ENCODE measurements around the gene OR2T3.
"Not testable (repeated sequence)": the region's sequence is repeated elsewhere in the genome, so short reads cannot be mapped to it uniquely, and the experiment has no call there.

OR2T3 gene

DNA sequence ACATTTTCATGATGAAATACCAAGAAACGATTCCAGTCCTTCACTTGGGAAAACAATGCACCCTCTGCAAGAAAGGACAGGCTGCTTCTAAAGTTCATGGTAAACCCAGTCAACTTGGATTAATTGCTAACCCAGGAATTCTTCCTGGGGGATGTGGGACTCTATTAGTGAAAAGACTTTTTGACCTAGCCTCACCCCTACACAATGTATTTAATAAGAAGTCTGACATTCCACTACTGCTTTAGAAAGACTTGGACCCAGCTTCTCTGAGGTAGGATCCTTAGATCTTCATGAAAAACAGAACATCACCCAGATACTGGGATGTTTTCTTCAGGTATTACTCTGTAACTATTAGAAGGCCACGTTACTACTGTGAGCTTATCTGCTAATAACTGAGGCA, 27.8 kb upstream of the OR2T3 start, which contains the start of gene OR2T2:
Gene OR2T2, plus strand, starts transcription at position 239 of the 400 bp plus-strand sequence. CDS start 7,161 bp downstream, outside the sequence.
- H3K4me2 ChIP-seq (ENCODE audit: low read length); H3K36me3 ChIP-seq (ENCODE audit: insufficient read depth, low read length); H3K9me3 ChIP-seq (replicated peaks; ENCODE audit: low read length); H3K4me3 ChIP-seq (ENCODE audit: low read length); H3K4me1 ChIP-seq (ENCODE audit: control insufficient read depth, insufficient read depth, low read length); H3K27me3 ChIP-seq (ENCODE audit: control insufficient read depth, insufficient read depth, low read length); H3K9ac ChIP-seq (ENCODE audit: low read depth, low read length): not testable (repeated sequence)

DNA sequence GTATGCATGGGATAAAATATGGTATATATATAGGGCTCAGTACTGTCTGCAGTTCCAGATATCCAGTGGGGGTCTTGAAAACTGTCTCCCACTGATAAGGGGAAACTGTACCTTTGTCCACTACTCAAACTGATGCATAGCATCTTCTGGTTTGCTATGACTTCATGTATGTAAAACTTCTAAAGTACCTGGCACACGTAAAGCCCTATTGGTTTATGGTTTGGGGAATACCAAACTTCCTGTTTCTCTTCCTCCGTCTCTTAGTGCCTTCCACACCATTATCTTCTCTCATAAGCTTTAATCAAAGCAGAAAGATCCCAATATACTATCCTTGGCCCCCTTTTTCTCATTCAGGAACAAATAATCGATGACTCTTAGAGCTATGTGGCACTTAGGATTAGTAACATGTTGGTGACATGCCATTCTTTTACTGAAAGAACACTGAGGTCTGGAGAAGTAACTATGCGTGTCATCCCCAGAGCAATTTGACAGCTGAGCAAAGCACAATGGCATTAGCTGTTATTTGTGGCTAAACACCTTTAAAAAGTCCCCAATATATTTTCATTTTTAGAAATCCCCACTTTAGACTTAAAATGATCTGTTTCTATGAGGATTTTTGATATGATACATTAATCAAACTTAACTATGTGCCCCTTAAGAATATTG, 24.6 kb upstream of the OR2T3 start:
- H3K9me3 ChIP-seq (replicated peaks; ENCODE audit: low read length); H3K4me2 ChIP-seq (ENCODE audit: low read length); H3K4me1 ChIP-seq (ENCODE audit: control insufficient read depth, insufficient read depth, low read length); H3K36me3 ChIP-seq (ENCODE audit: insufficient read depth, low read length); H3K27me3 ChIP-seq (ENCODE audit: control insufficient read depth, insufficient read depth, low read length); H3K4me3 ChIP-seq (ENCODE audit: low read length); H3K9ac ChIP-seq (ENCODE audit: low read depth, low read length): not testable (repeated sequence)

DNA sequence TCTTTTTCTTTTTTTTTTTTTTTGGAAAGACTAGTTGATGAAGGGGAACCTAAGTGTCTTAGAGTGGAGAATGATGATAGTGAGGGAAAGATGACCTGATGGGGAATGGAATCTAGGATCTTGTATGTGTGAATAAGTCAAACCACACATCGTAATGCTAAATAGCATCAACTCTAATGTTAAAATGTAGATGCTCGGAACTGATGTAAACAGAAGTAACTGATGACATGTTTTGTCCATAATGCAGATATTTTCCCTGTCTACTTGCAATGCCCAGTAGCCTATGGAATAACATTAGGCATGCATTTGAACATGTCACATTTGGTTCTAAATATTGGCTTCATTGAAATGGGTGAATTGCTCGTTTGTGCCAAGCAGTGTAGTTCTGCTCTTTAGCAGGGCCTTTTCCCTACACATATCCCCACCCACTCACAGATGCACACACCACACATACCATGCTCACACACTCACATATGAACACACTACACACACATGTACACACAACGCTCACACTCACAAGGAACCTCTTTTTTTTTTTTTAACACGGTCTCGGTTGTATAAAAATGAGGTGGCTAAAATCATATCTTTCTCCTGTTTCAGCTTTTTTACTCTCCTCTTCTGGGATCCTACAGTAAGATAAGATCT, 23.2 kb upstream of the OR2T3 start:
- H3K4me1 ChIP-seq (ENCODE audit: control insufficient read depth, insufficient read depth, low read length); H3K36me3 ChIP-seq (ENCODE audit: insufficient read depth, low read length); H3K4me3 ChIP-seq (ENCODE audit: low read length); H3K9ac ChIP-seq (ENCODE audit: low read depth, low read length); H3K27me3 ChIP-seq (ENCODE audit: control insufficient read depth, insufficient read depth, low read length); H3K4me2 ChIP-seq (ENCODE audit: low read length); H3K9me3 ChIP-seq (replicated peaks; ENCODE audit: low read length): not testable (repeated sequence)

DNA sequence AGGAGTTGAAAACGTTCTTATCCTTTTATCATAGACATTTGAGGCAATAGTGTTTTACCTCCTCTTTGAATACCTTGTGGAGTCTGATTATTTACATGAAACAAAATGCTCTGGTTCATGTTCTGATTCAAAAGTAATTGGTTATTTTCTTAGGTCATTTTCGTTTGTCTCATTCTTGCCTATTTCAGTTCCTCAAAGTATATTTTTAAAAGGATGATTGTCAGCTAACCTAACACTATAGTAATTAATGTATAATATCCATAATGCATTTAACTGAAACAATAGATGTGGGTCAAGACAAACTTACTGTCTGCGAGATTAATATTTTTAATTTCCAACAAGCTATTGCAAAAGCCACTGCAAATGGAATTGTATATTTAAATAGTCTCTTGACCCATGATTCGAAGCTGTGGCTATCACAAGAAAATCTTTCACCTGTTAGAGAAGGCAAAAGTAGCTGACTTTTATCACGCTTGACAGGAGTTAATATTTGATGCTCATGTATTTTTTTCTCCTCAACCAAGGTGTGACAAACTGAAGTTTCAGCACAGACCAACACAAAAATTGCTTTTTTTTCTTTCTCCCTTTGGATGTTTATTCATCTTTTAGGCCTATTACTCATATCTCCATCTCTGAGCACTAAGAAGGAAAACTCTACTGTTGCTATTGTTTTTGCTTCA, 22.5 kb upstream of the OR2T3 start:
- not testable (repeated sequence) for H3K36me3 ChIP-seq (ENCODE audit: insufficient read depth, low read length); H3K27me3 ChIP-seq (ENCODE audit: control insufficient read depth, insufficient read depth, low read length); H3K4me3 ChIP-seq (ENCODE audit: low read length); H3K9me3 ChIP-seq (replicated peaks; ENCODE audit: low read length); H3K9ac ChIP-seq (ENCODE audit: low read depth, low read length); H3K4me2 ChIP-seq (ENCODE audit: low read length); H3K4me1 ChIP-seq (ENCODE audit: control insufficient read depth, insufficient read depth, low read length)

DNA sequence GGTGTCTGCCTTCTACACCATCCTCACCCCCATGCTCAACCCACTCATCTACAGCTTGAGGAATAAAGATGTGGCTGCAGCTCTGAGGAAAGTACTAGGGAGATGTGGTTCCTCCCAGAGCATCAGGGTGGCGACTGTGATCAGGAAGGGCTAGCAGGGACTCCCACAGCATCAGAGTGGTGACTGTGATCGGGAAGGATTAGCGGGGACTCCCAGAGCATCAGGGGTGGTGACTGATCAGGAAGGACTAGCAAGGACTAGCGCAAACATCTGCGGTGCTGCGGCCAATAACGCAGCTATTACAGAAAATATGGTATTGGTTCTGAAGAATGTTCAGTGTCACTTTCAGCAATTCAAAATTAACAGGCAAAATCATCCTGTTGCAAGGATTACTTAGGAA, 19.5 kb upstream of the OR2T3 start:
- H3K27me3 ChIP-seq (ENCODE audit: control insufficient read depth, insufficient read depth, low read length); H3K9me3 ChIP-seq (replicated peaks; ENCODE audit: low read length); H3K9ac ChIP-seq (ENCODE audit: low read depth, low read length); H3K4me2 ChIP-seq (ENCODE audit: low read length); H3K36me3 ChIP-seq (ENCODE audit: insufficient read depth, low read length); H3K4me3 ChIP-seq (ENCODE audit: low read length); H3K4me1 ChIP-seq (ENCODE audit: control insufficient read depth, insufficient read depth, low read length): not testable (repeated sequence)

DNA sequence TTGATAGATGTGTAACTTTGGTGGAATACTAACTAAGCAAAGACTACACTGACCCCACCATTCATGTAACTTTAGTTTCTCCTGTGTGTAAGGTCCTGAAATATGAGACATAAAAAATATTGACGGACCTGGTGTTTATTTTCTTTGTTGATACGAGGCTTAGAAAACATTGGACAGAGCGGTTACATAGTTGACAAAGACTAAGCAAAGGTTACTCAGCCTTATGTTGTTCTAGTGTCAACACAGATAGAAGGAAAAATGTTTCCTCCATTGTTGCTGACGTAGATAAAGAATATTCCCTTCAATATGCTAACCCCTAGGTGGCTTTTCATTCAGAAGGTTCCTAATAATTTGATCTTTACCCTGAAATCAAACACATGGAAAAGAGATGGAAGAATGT, 18.1 kb upstream of the OR2T3 start:
- H3K9me3 ChIP-seq (replicated peaks; ENCODE audit: low read length); H3K27me3 ChIP-seq (ENCODE audit: control insufficient read depth, insufficient read depth, low read length); H3K36me3 ChIP-seq (ENCODE audit: insufficient read depth, low read length); H3K9ac ChIP-seq (ENCODE audit: low read depth, low read length); H3K4me3 ChIP-seq (ENCODE audit: low read length); H3K4me1 ChIP-seq (ENCODE audit: control insufficient read depth, insufficient read depth, low read length); H3K4me2 ChIP-seq (ENCODE audit: low read length): not testable (repeated sequence)

DNA sequence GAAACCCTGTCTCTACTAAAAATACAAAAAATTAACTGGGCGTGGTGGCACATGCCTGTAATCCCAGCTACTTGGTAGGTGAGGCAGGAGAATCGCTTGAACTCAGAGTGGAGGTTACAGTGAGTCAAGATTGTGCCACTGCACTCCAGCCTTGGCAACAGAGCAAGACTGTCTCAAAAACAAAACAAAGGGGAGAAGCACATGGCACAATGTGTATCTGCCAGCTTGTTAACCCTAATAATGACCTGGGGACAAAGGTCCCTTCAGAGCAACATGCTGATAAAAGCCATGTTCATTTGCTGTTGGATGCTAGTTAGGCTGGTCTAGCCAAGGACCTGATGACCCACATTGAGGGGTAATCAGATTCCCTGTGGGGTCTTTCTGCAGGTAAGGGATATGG, 16.5 kb upstream of the OR2T3 start:
- not testable (repeated sequence) for H3K36me3 ChIP-seq (ENCODE audit: insufficient read depth, low read length); H3K27me3 ChIP-seq (ENCODE audit: control insufficient read depth, insufficient read depth, low read length); H3K4me2 ChIP-seq (ENCODE audit: low read length); H3K9me3 ChIP-seq (replicated peaks; ENCODE audit: low read length); H3K4me1 ChIP-seq (ENCODE audit: control insufficient read depth, insufficient read depth, low read length); H3K9ac ChIP-seq (ENCODE audit: low read depth, low read length); H3K4me3 ChIP-seq (ENCODE audit: low read length)

DNA sequence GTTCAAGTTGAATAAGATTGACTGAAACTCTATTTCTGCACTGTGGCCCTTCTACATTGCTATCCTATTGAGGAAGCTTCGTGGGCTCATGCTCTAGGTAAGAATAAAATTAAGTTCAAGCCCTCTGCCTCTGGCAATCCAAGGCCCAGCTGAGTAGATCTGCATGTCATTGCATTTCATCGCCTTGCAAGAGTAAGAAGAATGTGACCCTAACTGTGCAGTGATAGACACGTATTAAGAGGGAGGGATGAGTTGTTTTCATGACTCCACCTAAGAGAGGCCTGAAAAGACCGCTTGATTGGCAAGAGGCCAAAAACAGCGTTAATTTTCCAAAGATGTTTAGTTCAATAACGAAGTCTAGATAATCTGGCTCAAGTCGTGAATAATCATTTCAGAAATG, 14.0 kb upstream of the OR2T3 start:
- not testable (repeated sequence) for H3K9me3 ChIP-seq (replicated peaks; ENCODE audit: low read length); H3K36me3 ChIP-seq (ENCODE audit: insufficient read depth, low read length); H3K27me3 ChIP-seq (ENCODE audit: control insufficient read depth, insufficient read depth, low read length); H3K4me3 ChIP-seq (ENCODE audit: low read length); H3K4me1 ChIP-seq (ENCODE audit: control insufficient read depth, insufficient read depth, low read length); H3K9ac ChIP-seq (ENCODE audit: low read depth, low read length); H3K4me2 ChIP-seq (ENCODE audit: low read length)

DNA sequence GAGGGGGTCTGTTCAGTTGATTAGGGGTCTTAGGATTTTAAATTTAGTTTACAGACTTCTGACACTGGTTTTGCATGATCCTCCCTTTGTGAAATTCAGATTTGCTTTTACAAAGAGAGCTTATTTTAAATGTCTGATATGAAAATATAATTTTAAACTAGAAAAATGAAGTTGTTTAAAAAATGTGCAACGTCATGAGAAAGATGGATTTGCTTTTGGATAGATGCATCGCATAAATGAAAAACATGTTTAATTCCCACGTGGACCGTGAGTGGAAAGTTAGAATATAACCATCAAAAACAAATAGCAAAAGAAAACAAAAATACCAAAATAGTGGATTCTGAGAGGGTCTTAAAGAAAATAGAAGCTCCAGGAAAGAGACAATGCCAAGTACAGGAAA, 2.0 kb upstream of the OR2T3 start:
- Histone ChIP-seq H3K4me1 (ENCODE audit: control insufficient read depth, insufficient read depth, low read length) (no peaks in the 10 kb centered on the region), H3K9me3 (replicated peaks; ENCODE audit: low read length) (peaks cover 3% of the 10 kb centered on the region), H3K36me3 (ENCODE audit: insufficient read depth, low read length) (no peaks in the 10 kb centered on the region), H3K9ac (ENCODE audit: low read depth, low read length) (no peak overlapping the region), H3K4me2 (ENCODE audit: low read length) (no peak overlapping the region), H3K4me3 (ENCODE audit: low read length) (no peak overlapping the region), H3K27me3 (ENCODE audit: control insufficient read depth, insufficient read depth, low read length) (no peaks in the 10 kb centered on the region)

DNA sequence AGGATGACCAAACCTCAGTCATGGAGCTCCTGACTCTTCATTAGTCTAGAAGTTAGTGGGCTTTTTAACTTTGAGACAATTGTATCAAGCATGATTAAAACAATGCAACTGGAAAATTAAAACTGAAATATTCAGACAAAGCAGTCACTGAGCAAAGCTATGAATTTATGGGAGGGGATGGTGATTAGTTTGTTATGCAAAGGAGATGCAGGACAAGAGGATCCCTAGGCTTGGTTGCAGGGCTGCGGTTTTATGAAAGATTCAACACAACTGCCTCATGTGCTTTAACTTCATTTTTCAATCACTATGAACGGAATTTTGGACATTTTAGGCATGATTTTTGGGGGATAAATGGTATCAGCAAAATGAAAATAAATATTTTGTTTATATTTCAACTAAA, 1.0 kb upstream of the OR2T3 start:
- not testable (repeated sequence) for H3K9ac ChIP-seq (ENCODE audit: low read depth, low read length); H3K36me3 ChIP-seq (ENCODE audit: insufficient read depth, low read length); H3K9me3 ChIP-seq (replicated peaks; ENCODE audit: low read length); H3K4me1 ChIP-seq (ENCODE audit: control insufficient read depth, insufficient read depth, low read length); H3K27me3 ChIP-seq (ENCODE audit: control insufficient read depth, insufficient read depth, low read length); H3K4me3 ChIP-seq (ENCODE audit: low read length); H3K4me2 ChIP-seq (ENCODE audit: low read length)

DNA sequence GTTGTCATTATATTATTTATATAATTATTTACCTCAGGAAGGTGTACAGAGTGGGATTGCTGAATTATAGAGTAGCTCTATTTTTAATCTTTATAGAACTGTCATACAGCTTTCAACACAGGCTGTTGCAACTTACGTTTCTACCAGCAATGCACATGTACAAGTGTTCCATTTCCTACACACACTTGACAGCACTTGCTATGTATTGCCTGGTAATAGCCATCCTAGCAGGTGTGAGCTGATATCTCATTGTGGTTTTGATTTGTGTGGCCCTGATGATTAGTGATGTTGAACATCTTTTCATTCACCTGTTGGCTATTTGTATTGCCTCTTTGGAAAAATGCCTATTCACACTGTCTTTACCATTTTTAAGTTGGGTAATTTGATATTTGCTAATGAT, 2.5 kb downstream of the OR2T3 start:
- H3K9me3 ChIP-seq (replicated peaks; ENCODE audit: low read length); H3K36me3 ChIP-seq (ENCODE audit: insufficient read depth, low read length); H3K4me2 ChIP-seq (ENCODE audit: low read length); H3K9ac ChIP-seq (ENCODE audit: low read depth, low read length); H3K4me1 ChIP-seq (ENCODE audit: control insufficient read depth, insufficient read depth, low read length); H3K4me3 ChIP-seq (ENCODE audit: low read length); H3K27me3 ChIP-seq (ENCODE audit: control insufficient read depth, insufficient read depth, low read length): not testable (repeated sequence)

All from skeletal muscle satellite cell (primary cell).